K562 (cell line): ENCODE measurements around the gene HRC. TPM values are rescaled to one million over a fixed set of nuclear protein-coding genes. Genes with fewer than 3 reads are reported as not detected.
A peak's percentile ranks its signal among the peaks of the same experiment; 100 is the strongest.

ENCODE experiments used
- BMI1 ChIP-seq: fragments of 150-350 bp; IDR thresholded peaks from 2 replicates; pipeline ENCODE4 v1.6.1; 2014; ENCODE audit warnings: low read length
- CBX8 ChIP-seq: fragments of 200-600 bp; sonication (generic); IDR thresholded peaks from 2 replicates; pipeline ENCODE4 v1.6.1; 2012; ENCODE audit warnings: borderline replicate concordance, mixed run types, low read depth, mild to moderate bottlenecking, moderate library complexity, mixed read lengths, low read length, control low read depth, inconsistent platforms; ENCODE audit not compliant: poor library complexity, severe bottlenecking; ENCODE audit errors: extremely low read depth
- E2F1 ChIP-seq: sonication (generic); formaldehyde crosslinking; IDR thresholded peaks from 2 replicates; pipeline ENCODE4 v1.8.1; 2023; ENCODE audit warnings: mild to moderate bottlenecking, missing genetic modification reagents, moderate library complexity
- EP300 ChIP-seq: IDR thresholded peaks from 2 replicates; pipeline ENCODE4 v1.6.1; 2012; ENCODE audit warnings: low read length, improper control_type of control experiment
- ETV6 ChIP-seq, 3 experiments: fragments of 150-350 bp in 1 of 3; sonication (generic) in 1 of 3; formaldehyde crosslinking in 1 of 3; IDR thresholded peaks; 2 replicates each; pipeline versions ENCODE4 v1.6.1 to v1.8.0; 2014 to 2022; ENCODE audit warnings: borderline replicate concordance in 2 of 3, low read depth in 2 of 3, antibody characterized with exemption in 1 of 3, low read length in 1 of 3, mild to moderate bottlenecking in 1 of 3, missing genetic modification reagents in 1 of 3
- LARP7 ChIP-seq: fragments of 450-650 bp; IDR thresholded peaks from 2 replicates; pipeline ENCODE4 v1.6.1; 2016
- NFE2 ChIP-seq: IDR thresholded peaks from 2 replicates; pipeline ENCODE4 v1.6.1; 2014; ENCODE audit warnings: antibody characterized with exemption, low read depth
- NUFIP1 ChIP-seq: fragments of 450-650 bp; IDR thresholded peaks from 2 replicates; pipeline ENCODE4 v1.6.1; 2018; ENCODE audit not compliant: partially characterized antibody
- PHB2 ChIP-seq: fragments of 450-650 bp; IDR thresholded peaks from 2 replicates; pipeline ENCODE4 v1.6.1; 2017; ENCODE audit warnings: low read depth
- RBM17 ChIP-seq: fragments of 200-400 bp; formaldehyde crosslinking; IDR thresholded peaks from 2 replicates; pipeline ENCODE4 v1.6.1; 2017; ENCODE audit warnings: low read depth, mild to moderate bottlenecking, low read length, borderline replicate concordance
- RFX5 ChIP-seq: IDR thresholded peaks from 2 replicates; pipeline ENCODE4 v1.6.1; 2011; ENCODE audit warnings: low read depth, mild to moderate bottlenecking, improper control_type of control experiment, low read length
- RNF2 ChIP-seq: sonication (generic); IDR thresholded peaks from 2 replicates; pipeline ENCODE4 v1.6.1; 2016
- TCF7 ChIP-seq: sonication (generic); IDR thresholded peaks from 2 replicates; pipeline ENCODE4 v1.6.1; 2016; ENCODE audit warnings: antibody characterized with exemption, borderline replicate concordance
- ZBTB11 ChIP-seq, 3 experiments: fragments of 200-800 bp in 1 of 3; fragments of 250-450 bp in 1 of 3; fragments of 450-650 bp in 1 of 3; sonication (Bioruptor Pico) in 1 of 3; sonication (Bioruptor generic) in 1 of 3; formaldehyde crosslinking in 1 of 3; IDR thresholded peaks; 2 replicates each; pipeline versions ENCODE4 v1.6.1 to v1.8.0; 2016 to 2022; ENCODE audit warnings: mild to moderate bottlenecking in 2 of 3, missing genetic modification characterization in 2 of 3, missing compliant biosample characterization in 1 of 3, moderate library complexity in 1 of 3
- ZNF174 ChIP-seq: fragments of 250-450 bp; sonication (Bioruptor Pico); IDR thresholded peaks from 2 replicates; pipeline ENCODE4 v1.4.0; 2020; ENCODE audit warnings: mild to moderate bottlenecking
- ZNF197 ChIP-seq: fragments of 200-800 bp; sonication (Bioruptor generic); IDR thresholded peaks from 2 replicates; pipeline ENCODE4 v1.6.1; 2016; ENCODE audit warnings: low read depth, missing genetic modification characterization, missing compliant biosample characterization
- ZNF274 ChIP-seq: IDR thresholded peaks from 2 replicates; pipeline ENCODE4 v1.6.1; 2011; ENCODE audit warnings: low read depth, mild to moderate bottlenecking, low read length, moderate library complexity, borderline replicate concordance
- ZNF518B ChIP-seq: fragments of 250-450 bp; sonication (Bioruptor Pico); IDR thresholded peaks from 2 replicates; pipeline ENCODE4 v1.5.0; 2021; ENCODE audit warnings: mild to moderate bottlenecking, moderate library complexity
- ZNF551 ChIP-seq: fragments of 250-450 bp; sonication (Bioruptor Pico); IDR thresholded peaks from 2 replicates; pipeline ENCODE4 v1.5.0; 2021; ENCODE audit warnings: mild to moderate bottlenecking, moderate library complexity
- polyA plus RNA-seq, 8 experiments: library from polyadenylated mRNA; depleted of rRNA in 4 of 8; stranded (reverse) in 5 of 8; unstranded in 3 of 8; fragments of >200 nt; fragmentation: Nextera tagmentation in 2 of 8; fragmentation: Illumina TruSeq in 1 of 8; extraction: Ambion mirVana in 2 of 8; extraction: Trizol in 1 of 8; gene quantifications; 2 replicates each; pipeline versions ENCODE4 v1.2.1 to v1.2.3, GENCODE V29; 2011 to 2014; ENCODE audit warnings: inconsistent platforms in 1 of 8, missing spikeins in 1 of 8
- total RNA-seq, 7 experiments: library from RNA; depleted of rRNA in 6 of 7; stranded (reverse); fragments of >200 nt in 6 of 7; fragmentation: Illumina TruSeq in 2 of 7; extraction: Trizol in 2 of 7; gene quantifications; 2 replicates each; pipeline versions ENCODE4 v1.2.1 to v1.2.3, GENCODE V29; 2011 to 2021; ENCODE audit warnings: low replicate concordance in 1 of 7

HRC gene
- total and polyA plus RNA-seq, 9 of the 15 experiments (the other 6 are each of a cell fraction or from before 2014, with no cell fraction given), result 0.66 to 18.7 (median 13.1) TPM

GRCh38 chr19:49145573-49146407 is 9.4 kb downstream of the HRC start (continued):
- TF ChIP-seq ZNF518B, result no peak
- TF ChIP-seq ZNF274, result no peak
- TF ChIP-seq ZNF197, result no peak
- no peak for TF ChIP-seq E2F1 (CRISPR knock-in tag)
- TF ChIP-seq TCF7, result no peak
- TF ChIP-seq NFE2, result 0 out of 2 replicates have a peak, but pooled peaks have one; percentile 1
- no peak for TF ChIP-seq ZNF551 (CRISPR knock-in tag)
- no peak for TF ChIP-seq ZBTB11 (CRISPR knock-in tag; IDR thresholded peaks at IDR 0.05)
- no peak for TF ChIP-seq RBM17
- TF ChIP-seq EP300, result peak; percentile 1; the same call in 1 of the 2 replicates
- TF ChIP-seq NUFIP1, result peak; percentile 54
- TF ChIP-seq BMI1, result no peak
- TF ChIP-seq RFX5, result no peak
- TF ChIP-seq PHB2, result no peak
- no peak for TF ChIP-seq ETV6 (IDR thresholded peaks at IDR 0.05; ENCODE audit: borderline replicate concordance in 1 of 2, low read depth in 2 of 2, low read length in 1 of 2)
- no peak for TF ChIP-seq ETV6 (CRISPR knock-in tag; IDR thresholded peaks at IDR 0.05; ENCODE audit: borderline replicate concordance)
- TF ChIP-seq LARP7, result no peak
- no peak for TF ChIP-seq CBX8
- no peak for TF ChIP-seq RNF2
- TF ChIP-seq ZNF174 (CRISPR knock-in tag), result no peak
